Measurements from ENCODE around the gene PCDHGA4.
"Not testable (repeated sequence)": the region's sequence is repeated elsewhere in the genome, so short reads cannot be mapped to it uniquely, and the experiment has no call there.

The PCDHGA4 gene

DNA sequence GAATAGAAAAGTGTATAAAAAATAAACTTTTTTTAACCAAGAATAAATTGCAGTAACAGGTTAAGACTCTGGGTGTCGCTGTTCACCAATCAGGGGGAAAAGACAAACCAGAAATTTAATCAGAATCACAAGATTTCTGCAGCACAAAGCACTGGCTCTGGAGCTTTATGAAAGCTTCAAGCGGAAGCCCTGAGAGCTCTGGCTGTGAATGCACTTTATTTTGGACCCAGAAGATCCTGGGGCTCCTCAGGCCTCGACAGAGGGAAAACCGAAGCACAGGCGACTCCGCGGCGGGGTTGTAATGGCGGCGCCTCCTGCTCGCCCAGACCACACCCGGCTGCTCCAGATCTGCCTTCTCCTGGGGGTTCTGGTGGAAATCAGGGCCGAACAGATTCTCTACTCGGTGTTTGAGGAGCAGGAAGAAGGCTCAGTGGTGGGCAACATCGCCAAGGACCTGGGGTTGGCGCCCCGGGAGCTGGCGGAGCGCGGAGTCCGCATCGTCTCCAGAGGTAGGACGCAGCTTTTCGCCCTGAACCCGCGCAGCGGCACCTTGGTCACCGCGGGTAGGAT lies at the start of gene PCDHGA4:
TSS of gene PCDHGA4 (plus strand) at position 122 of the 570 bp plus-strand sequence. CDS start at position 209, 87 bp downstream.
- no peak for DNase-seq

DNA sequence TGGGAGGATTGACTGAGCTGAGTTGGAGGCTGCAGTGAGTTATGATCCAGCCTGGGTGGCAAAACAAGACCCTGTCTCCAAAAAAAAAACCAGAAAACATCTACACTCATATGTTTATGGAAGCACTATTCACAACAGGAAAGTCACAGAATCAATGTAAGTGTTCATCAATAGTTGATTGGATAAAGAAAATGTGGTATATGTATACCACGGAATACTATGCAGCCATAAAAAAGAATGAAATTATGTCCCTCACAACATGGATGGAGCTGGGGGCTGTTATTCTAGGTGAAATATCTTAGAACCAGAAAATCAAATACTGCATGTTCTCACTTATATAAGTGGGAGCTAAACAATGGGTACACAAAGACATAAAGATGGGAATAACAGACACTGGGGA lies 48.2 kb upstream of the PCDHGA4 start:
- DNase-seq, result no peak

- no peak for DNase-seq
Measured at GRCh38 chr5:141313711-141314110, 41.1 kb upstream of the PCDHGA4 start.

- not testable (repeated sequence) for DNase-seq
Measured at GRCh38 chr5:141316963-141317362, 37.9 kb upstream of the PCDHGA4 start.

- no peak for DNase-seq
Measured at GRCh38 chr5:141319202-141319601, 35.6 kb upstream of the PCDHGA4 start.

- no peak for DNase-seq
Measured at GRCh38 chr5:141319699-141320098, 35.1 kb upstream of the PCDHGA4 start.

GRCh38 chr5:141320225-141321169 lies 34.3 kb upstream of the PCDHGA4 start, which contains the start of gene TAF7:
Gene TAF7 (minus strand): TSS chr5:141320784. CDS start chr5:141320044, 740 bp downstream.
- DNase-seq, result peak; percentile 92 to 96

GRCh38 chr5:141322261-141322660 lies 32.6 kb upstream of the PCDHGA4 start:
- DNase-seq, result no peak

- peak in 1 of 2 donors; percentile 65 for DNase-seq
Measured at GRCh38 chr5:141326088-141326854, 28.6 kb upstream of the PCDHGA4 start.

DNA sequence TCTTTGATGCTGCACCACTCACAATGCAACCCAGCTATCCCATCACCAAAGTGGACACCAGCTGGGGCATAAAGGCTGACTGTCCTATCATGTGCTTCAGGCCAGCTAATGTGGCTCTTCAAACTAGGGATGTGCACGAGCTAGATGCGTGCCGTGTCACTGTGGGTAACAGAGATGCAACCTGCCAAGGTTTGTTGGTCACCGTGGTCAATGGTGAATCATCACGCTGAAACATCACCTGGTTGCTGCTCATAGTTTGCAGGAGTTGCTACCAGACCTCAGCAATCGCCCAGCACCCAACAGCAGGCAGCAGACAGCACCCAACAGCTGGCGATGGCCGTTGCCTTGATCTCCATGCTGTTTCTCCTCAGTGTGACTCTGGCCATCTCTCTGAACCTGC lies 26.6 kb upstream of the PCDHGA4 start:
- DNase-seq, result no peak

DNA sequence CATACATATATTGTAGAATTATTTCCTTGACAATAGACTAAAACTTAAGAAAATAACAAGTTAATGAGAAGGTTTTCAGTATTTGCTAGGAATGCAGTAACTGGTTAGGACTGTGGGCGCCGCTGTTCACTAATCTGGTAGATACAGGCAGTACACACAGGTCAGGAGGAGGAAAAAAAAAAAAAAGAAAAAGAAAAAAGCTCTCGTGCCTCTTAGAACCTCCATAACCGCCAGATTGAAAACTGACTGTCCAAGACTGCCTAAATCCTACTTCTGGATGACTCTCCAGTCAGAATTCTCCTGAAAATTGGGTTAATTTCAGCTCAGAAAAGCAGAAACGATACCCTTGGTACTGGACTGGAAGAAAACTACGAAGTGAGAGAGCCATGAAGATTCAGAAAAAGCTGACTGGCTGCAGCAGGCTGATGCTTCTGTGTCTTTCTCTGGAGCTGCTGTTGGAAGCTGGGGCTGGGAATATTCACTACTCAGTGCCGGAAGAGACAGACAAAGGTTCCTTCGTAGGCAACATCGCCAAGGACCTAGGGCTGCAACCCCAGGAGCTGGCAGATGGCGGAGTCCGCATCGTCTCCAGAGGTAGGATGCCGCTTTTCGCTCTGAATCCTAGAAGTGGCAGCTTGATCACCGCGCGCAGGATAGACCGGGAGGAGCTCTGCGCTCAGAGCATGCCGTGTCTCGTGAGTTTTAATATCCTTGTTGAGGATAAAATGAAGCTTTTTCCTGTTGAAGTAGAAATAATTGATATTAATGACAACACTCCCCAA lies 24.3 kb upstream of the PCDHGA4 start, which contains the start of gene PCDHGA1:
TSS of gene PCDHGA1 (plus strand) at position 216 of the 782 bp plus-strand sequence.
- DNase-seq, result no peak

GRCh38 chr5:141332571-141332970 lies 22.2 kb upstream of the PCDHGA4 start:
- not testable (repeated sequence) for DNase-seq

- DNase-seq, result no peak
Measured at GRCh38 chr5:141338538-141339306, 16.1 kb upstream of the PCDHGA4 start, which contains the start of gene PCDHGA2. Gene PCDHGA2 (plus strand): TSS chr5:141338760.

GRCh38 chr5:141340781-141341354 lies 14.0 kb upstream of the PCDHGA4 start:
- not testable (repeated sequence) for DNase-seq

DNA sequence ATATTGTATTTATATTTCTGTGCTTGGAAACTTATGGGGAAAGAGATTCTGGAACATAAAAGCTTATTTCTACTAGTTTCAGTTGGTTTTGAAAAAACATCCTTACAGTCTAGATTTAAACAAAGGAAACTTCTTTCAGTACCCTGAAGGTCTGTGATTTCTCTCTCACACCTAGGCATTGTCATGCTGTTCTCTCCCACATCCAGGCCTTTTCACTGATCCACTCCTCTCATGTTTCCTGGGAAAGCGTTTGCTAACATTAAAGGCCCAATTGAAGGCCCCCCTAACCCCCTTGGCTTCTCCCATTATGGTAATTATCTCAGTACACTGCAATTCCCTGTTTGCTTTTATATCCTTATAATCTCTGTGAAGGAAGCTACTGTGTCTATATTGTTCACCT lies 12.0 kb upstream of the PCDHGA4 start:
- DNase-seq, result no peak

- DNase-seq, result no peak
Measured at GRCh38 chr5:141343242-141343952, 11.4 kb upstream of the PCDHGA4 start, which contains the start of gene PCDHGA3. Gene PCDHGA3 (plus strand): TSS chr5:141343829. CDS start chr5:141344034, 205 bp downstream.

DNA sequence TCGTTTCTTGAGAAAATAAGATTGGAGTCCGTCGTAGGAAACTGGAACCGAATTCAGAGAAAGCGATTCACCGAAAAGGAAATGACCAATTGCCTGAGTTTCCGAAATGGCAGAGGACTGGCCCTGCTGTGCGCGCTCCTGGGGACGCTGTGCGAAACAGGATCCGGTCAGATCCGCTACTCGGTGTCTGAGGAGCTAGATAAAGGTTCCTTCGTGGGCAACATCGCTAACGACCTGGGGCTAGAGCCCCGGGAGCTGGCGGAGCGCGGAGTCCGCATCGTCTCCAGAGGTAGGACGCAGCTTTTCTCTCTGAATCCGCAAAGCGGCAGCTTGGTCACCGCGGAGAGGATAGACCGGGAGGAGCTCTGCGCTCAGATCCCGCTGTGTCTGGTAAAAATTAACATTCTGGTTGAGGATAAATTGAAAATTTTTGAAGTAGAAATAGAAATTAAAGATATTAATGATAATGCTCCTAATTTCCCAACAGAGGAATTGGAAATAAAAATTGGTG lies 10.8 kb upstream of the PCDHGA4 start:
- no peak for DNase-seq

DNA sequence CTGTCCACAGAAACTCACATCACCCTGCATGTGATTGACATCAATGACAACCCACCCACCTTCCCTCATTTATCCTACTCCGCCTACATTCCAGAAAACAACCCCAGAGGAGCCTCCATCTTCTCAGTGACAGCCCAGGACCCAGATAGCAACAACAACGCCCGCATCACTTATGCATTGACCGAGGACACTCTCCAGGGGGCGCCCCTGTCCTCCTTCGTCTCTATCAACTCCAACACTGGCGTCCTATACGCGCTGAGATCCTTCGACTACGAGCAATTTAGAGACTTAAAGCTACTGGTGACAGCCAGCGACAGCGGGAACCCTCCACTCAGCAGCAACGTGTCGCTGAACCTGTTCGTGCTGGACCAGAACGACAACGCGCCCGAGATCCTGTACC lies 9.5 kb upstream of the PCDHGA4 start:
- DNase-seq, result no peak

- not testable (repeated sequence) for DNase-seq
Measured at GRCh38 chr5:141346017-141346416, 8.8 kb upstream of the PCDHGA4 start.

All from bone marrow (tissue), 2 donors.